KMS-11 (cell line): ENCODE measurements around the gene PEAR1.

Source experiments
- H2AFZ ChIP-seq: fragments of 200-600 bp; sonication (generic); 2 replicates; pipeline ENCODE4 v1.6.1; 2016; ENCODE audit warnings: antibody characterized with exemption, mixed run types, low read depth
- H3K27ac ChIP-seq: fragments of 200-600 bp; sonication (generic); 2 replicates; pipeline ENCODE4 v1.6.1; 2016; ENCODE audit warnings: mild to moderate bottlenecking, mixed run types
- H3K27me3 ChIP-seq: fragments of 200-600 bp; sonication (generic); 2 replicates; pipeline ENCODE4 v1.6.1; 2017; ENCODE audit warnings: mild to moderate bottlenecking, low read depth, mixed run types, moderate library complexity; ENCODE audit not compliant: insufficient read depth
- H3K36me3 ChIP-seq: fragments of 200-600 bp; sonication (generic); 2 replicates; pipeline ENCODE4 v1.6.1; 2017; ENCODE audit warnings: mild to moderate bottlenecking, mixed run types; ENCODE audit not compliant: insufficient read depth
- H3K4me1 ChIP-seq: fragments of 200-600 bp; sonication (generic); 2 replicates; pipeline ENCODE4 v1.6.1; 2016; ENCODE audit warnings: mild to moderate bottlenecking, low read depth, mixed run types; ENCODE audit not compliant: poor library complexity, severe bottlenecking
- H3K4me2 ChIP-seq: fragments of 200-600 bp; sonication (generic); 2 replicates; pipeline ENCODE4 v1.7.0; 2016; ENCODE audit warnings: mild to moderate bottlenecking, mixed run types
- H3K4me3 ChIP-seq: fragments of 200-600 bp; sonication (generic); IDR thresholded peaks from 2 replicates; pipeline ENCODE4 v1.6.1; 2017; ENCODE audit warnings: low read depth, low read length, mixed read lengths; ENCODE audit not compliant: insufficient read depth
- H3K79me2 ChIP-seq: fragments of 200-600 bp; sonication (generic); 2 replicates; pipeline ENCODE4 v1.6.1; 2016; ENCODE audit warnings: low read depth, mixed run types; ENCODE audit not compliant: insufficient read depth
- H3K9ac ChIP-seq: fragments of 200-600 bp; sonication (generic); 2 replicates; pipeline ENCODE4 v1.6.1; 2016; ENCODE audit warnings: mild to moderate bottlenecking, mixed run types
- H4K20me1 ChIP-seq: fragments of 200-600 bp; sonication (generic); 2 replicates; pipeline ENCODE4 v1.6.1; 2016; ENCODE audit warnings: mild to moderate bottlenecking, mixed run types; ENCODE audit not compliant: insufficient read depth
- TF ChIP-seq, protein P1 (sequence below): fragments of 200-600 bp; sonication (generic); conservative IDR thresholded peaks from 2 replicates; pipeline ENCODE4 v1.6.1; 2017; ENCODE audit warnings: low read depth, mild to moderate bottlenecking, antibody characterized with exemption, low read length, moderate library complexity, mixed read lengths

PEAR1 gene

GRCh38 chr1:156865258-156865657 is 28.3 kb upstream of the PEAR1 start:
- Histone ChIP-seq H3K36me3 (no peaks in the 10 kb centered on the region), H3K9ac (no peak overlapping the region), H3K4me2 (no peak overlapping the region), H3K79me2 (no peaks in the 10 kb centered on the region), H3K4me1 (peaks cover 21% of the 10 kb centered on the region), H3K27ac (no peak overlapping the region), H2AFZ (no peak overlapping the region), H4K20me1 (no peaks in the 10 kb centered on the region), H3K4me3 (no peak overlapping the region), H3K27me3 (peaks cover 82% of the 10 kb centered on the region)
- TF ChIP-seq, protein P1, sequence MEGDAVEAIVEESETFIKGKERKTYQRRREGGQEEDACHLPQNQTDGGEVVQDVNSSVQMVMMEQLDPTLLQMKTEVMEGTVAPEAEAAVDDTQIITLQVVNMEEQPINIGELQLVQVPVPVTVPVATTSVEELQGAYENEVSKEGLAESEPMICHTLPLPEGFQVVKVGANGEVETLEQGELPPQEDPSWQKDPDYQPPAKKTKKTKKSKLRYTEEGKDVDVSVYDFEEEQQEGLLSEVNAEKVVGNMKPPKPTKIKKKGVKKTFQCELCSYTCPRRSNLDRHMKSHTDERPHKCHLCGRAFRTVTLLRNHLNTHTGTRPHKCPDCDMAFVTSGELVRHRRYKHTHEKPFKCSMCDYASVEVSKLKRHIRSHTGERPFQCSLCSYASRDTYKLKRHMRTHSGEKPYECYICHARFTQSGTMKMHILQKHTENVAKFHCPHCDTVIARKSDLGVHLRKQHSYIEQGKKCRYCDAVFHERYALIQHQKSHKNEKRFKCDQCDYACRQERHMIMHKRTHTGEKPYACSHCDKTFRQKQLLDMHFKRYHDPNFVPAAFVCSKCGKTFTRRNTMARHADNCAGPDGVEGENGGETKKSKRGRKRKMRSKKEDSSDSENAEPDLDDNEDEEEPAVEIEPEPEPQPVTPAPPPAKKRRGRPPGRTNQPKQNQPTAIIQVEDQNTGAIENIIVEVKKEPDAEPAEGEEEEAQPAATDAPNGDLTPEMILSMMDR = no peak

DNA sequence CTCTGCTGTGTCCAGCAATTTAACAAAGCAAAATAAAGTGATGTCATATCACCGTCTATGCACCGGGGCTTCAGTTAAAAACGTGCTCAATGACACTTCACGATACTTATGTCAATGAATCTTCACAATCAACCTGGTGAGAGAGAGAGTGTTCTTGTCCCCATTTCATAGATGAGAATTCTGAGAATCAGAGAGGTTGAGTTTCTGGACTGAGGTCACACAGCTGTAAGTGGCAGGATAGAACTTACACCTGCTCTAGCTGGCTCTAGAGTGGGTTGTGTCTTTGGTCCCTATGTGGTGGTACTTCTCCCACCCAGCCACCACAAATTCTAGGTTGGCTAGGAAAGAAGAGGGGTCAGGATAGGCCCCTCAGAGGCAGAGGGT is 27.7 kb upstream of the PEAR1 start:
- H3K4me2 ChIP-seq = no peak overlapping the region
- H3K4me3 ChIP-seq = no peak overlapping the region
- no peaks in the 10 kb centered on the region for H3K36me3 ChIP-seq
- no peak overlapping the region for H2AFZ ChIP-seq
- no peak overlapping the region for H3K27ac ChIP-seq
- peaks cover 16% of the 10 kb centered on the region for H3K4me1 ChIP-seq
- no peak overlapping the region for H3K9ac ChIP-seq
- H3K27me3 ChIP-seq = peaks cover 82% of the 10 kb centered on the region
- TF ChIP-seq, protein P1 = no peak
- H3K79me2 ChIP-seq = no peaks in the 10 kb centered on the region
- H4K20me1 ChIP-seq = no peaks in the 10 kb centered on the region

DNA sequence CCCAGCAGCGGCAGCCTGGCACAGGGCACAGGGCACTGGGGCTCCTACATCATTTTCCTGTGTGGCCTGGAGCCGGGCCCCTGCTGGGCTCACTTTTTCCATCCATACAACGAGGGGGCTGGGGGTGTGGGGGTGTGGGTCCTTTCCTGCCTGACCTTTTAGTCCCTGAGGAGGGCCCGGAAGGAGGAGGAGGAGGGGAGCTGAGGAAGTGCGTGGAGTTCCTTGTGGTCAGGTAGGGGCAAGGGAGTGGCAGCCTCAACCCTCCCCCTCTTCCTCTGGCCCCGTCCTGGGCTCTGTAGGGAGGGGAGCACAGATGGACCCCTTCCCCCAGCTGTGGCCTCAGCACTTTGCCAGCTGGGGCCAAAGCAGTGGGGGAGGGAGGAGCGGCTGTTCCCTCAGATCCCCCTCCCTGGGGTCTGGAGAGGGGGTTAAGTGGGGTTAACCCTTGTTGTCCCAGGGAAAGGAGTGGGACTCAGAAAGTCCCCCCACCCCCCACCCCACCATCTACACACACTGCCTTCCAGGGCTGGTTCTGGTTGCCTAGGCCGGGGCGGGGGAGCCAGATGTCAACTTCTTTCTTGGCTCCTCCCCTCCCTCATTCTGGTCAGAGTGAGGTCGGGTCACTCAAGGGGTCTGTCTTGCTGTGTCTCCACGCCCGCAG is 27.1 kb upstream of the PEAR1 start:
- Histone ChIP-seq H3K4me3 (no peak overlapping the region), H3K36me3 (no peaks in the 10 kb centered on the region), H2AFZ (no peak overlapping the region), H3K79me2 (no peaks in the 10 kb centered on the region), H3K27ac (no peak overlapping the region), H4K20me1 (no peaks in the 10 kb centered on the region), H3K9ac (no peak overlapping the region), H3K4me2 (no peak overlapping the region), H3K27me3 (peaks cover 82% of the 10 kb centered on the region), H3K4me1 (peaks cover 17% of the 10 kb centered on the region)
- TF ChIP-seq, protein P1 = no peak

DNA sequence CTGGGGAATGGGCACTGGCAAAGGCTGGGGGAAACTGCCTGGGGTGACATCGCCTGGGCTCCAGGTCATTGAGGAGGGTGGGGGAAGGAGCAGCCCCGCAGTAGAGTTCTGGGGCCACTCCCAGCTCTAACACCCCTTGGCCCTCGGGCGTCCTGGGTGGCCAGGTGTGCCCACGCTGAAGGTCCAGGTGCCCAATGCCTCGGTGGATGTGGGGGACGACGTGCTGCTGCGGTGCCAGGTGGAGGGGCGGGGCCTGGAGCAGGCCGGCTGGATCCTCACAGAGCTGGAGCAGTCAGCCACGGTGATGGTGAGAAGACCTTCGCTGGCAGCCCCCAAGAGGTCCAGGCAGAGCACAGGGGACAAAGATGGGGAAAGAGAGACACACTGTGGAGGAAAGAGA is 25.2 kb upstream of the PEAR1 start:
- Histone ChIP-seq H3K36me3 (no peaks in the 10 kb centered on the region), H3K27ac (no peak overlapping the region), H3K4me1 (peaks cover 15% of the 10 kb centered on the region), H2AFZ (no peak overlapping the region), H4K20me1 (no peaks in the 10 kb centered on the region), H3K4me3 (no peak overlapping the region), H3K9ac (no peak overlapping the region), H3K79me2 (no peaks in the 10 kb centered on the region), H3K27me3 (peaks cover 87% of the 10 kb centered on the region), H3K4me2 (no peak overlapping the region)
- TF ChIP-seq, protein P1 = no peak
